GM12873 (cell line): ENCODE results near the gene RPL29.

Experiments
- CTCF ChIP-seq: IDR thresholded peaks from 2 replicates; pipeline ENCODE4 v1.5.1; 2012; ENCODE audit warnings: low read depth, mild to moderate bottlenecking, moderate library complexity, low read length, control low read depth; ENCODE audit not compliant: insufficient read depth; ENCODE audit errors: missing control alignments

The RPL29 gene

GRCh38 chr3:52023860-52024764 is 28.4 kb upstream of the RPL29 start:
- no peak for TF ChIP-seq CTCF

GRCh38 chr3:52023101-52023770 is 27.5 kb upstream of the RPL29 start:
- TF ChIP-seq CTCF, result no peak

GRCh38 chr3:52022323-52023100 is 26.8 kb upstream of the RPL29 start:
- no peak for TF ChIP-seq CTCF

GRCh38 chr3:52021489-52022268 is 26.0 kb upstream of the RPL29 start:
- TF ChIP-seq CTCF, result no peak

- no peak for TF ChIP-seq CTCF
Measured at GRCh38 chr3:52020796-52021195, 25.1 kb upstream of the RPL29 start.

GRCh38 chr3:52019352-52020080 is 23.8 kb upstream of the RPL29 start:
- TF ChIP-seq CTCF, result no peak
